H1 (cell line): ENCODE results near the gene ZNF615.

Experiments
- BRCA1 ChIP-seq: IDR thresholded peaks from 2 replicates; pipeline ENCODE4 v1.6.1; 2012; ENCODE audit warnings: low read depth, low read length, improper control_type of control experiment
- CTCF ChIP-seq, 3 experiments: IDR thresholded peaks; 1 replicate in 2 of 3; 2 replicates in 1 of 3; pipeline versions ENCODE4 v1.5.1 to v1.6.1; 2011; ENCODE audit warnings: low read length in 3 of 3, mild to moderate bottlenecking in 3 of 3, inconsistent platforms in 2 of 3, low read depth in 1 of 3, moderate library complexity in 1 of 3; ENCODE audit not compliant: insufficient read depth in 1 of 3; ENCODE audit errors: control extremely low read depth in 1 of 3
- EP300 ChIP-seq, 2 experiments: IDR thresholded peaks; 1 replicate in 1 of 2; 2 replicates in 1 of 2; pipeline ENCODE4 v1.6.1; 2011 to 2012; ENCODE audit warnings: low read depth in 2 of 2, low read length in 2 of 2, mild to moderate bottlenecking in 2 of 2, borderline replicate concordance in 1 of 2, inconsistent platforms in 1 of 2, moderate library complexity in 1 of 2
- POLR2A ChIP-seq, 2 experiments: IDR thresholded peaks; 1 replicate in 1 of 2; 2 replicates in 1 of 2; pipeline ENCODE4 v1.6.1; 2011; ENCODE audit warnings: low read depth in 2 of 2, low read length in 2 of 2, mild to moderate bottlenecking in 2 of 2; ENCODE audit errors: control extremely low read depth in 1 of 2
- RFX5 ChIP-seq: IDR thresholded peaks from 2 replicates; pipeline ENCODE4 v1.6.1; 2011; ENCODE audit warnings: low read depth, low read length, improper control_type of control experiment, borderline replicate concordance
- USF2 ChIP-seq: IDR thresholded peaks from 2 replicates; pipeline ENCODE4 v1.6.1; 2011; ENCODE audit warnings: low read length, improper control_type of control experiment
- YY1 ChIP-seq: IDR thresholded peaks from 2 replicates; pipeline ENCODE4 v1.6.1; 2011; ENCODE audit warnings: low read depth, mild to moderate bottlenecking, low read length

- TF ChIP-seq USF2 (no peak), EP300 (IDR thresholded peaks at IDR 0.05; ENCODE audit: borderline replicate concordance in 1 of 2, low read depth in 2 of 2, low read length in 2 of 2) (no peak), BRCA1 (no peak), POLR2A (IDR thresholded peaks at IDR 0.05; ENCODE audit: control extremely low read depth in 1 of 2, low read depth in 2 of 2, low read length in 2 of 2) (no peak), RFX5 (no peak), YY1 (no peak), CTCF (IDR thresholded peaks at IDR 0.05; ENCODE audit: control extremely low read depth in 1 of 3, insufficient read depth in 1 of 3, low read depth in 1 of 3, low read length in 3 of 3) (no peak)
These were observed 27.8 kb downstream of the ZNF615 start for GRCh38 chr19:51980116-51980736.
